Measurements from ENCODE around the gene CCDC33.

- TF ChIP-seq CBX3 (IDR thresholded peaks at IDR 0.05; ENCODE audit: low read depth) (no peak), RAD21 (IDR thresholded peaks at IDR 0.05; ENCODE audit: low read depth) (no peak)
Measured at GRCh38 chr15:74367296-74367854, 131.2 kb downstream of the CCDC33 start, which contains the start of gene CYP11A1.

Data from HCT116 (cell line).